ENCODE data around the gene ADSL. TPM values are rescaled to one million over a fixed set of nuclear protein-coding genes. Genes with fewer than 3 reads are reported as not detected.

ADSL gene
- total RNA-seq, 1 donor from 2014 or later = 156 TPM

DNA sequence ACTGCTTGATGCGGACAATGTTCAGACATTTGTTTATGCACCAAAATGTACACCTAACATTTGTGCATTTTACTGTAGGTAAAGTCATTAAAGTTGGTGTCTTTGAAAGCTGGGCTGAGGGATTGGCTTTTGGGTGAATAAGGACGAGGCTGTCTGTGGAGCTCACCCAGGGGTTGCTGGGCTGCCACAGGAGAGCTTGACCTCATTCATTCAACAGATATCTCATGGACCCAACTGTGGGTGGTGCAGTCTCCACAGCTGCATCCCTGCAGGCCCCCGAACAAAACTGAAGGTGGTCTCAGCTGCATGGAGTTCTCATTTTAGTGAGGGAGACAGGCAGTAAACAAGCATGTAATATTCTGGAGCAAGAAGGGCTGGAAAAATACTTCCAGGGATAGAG, 56.8 kb downstream of the ADSL start:
- no peak for DNase-seq (ENCODE audit: low spot score)
- Mint-ChIP-seq H3K9me3 (no peaks in the 10 kb centered on the region), H3K27me3 (ENCODE audit: insufficient read depth) (no peaks in the 10 kb centered on the region), H3K27ac (peak overlapping the region; percentile 10), H3K36me3 (ENCODE audit: low read depth) (peaks cover 31% of the 10 kb centered on the region), H3K4me3 (no peak overlapping the region), H3K4me1 (ENCODE audit: low read depth) (peaks cover 36% of the 10 kb centered on the region)
- intact Hi-C loops (cut with micrococcal nuclease) = no loop called here

DNA sequence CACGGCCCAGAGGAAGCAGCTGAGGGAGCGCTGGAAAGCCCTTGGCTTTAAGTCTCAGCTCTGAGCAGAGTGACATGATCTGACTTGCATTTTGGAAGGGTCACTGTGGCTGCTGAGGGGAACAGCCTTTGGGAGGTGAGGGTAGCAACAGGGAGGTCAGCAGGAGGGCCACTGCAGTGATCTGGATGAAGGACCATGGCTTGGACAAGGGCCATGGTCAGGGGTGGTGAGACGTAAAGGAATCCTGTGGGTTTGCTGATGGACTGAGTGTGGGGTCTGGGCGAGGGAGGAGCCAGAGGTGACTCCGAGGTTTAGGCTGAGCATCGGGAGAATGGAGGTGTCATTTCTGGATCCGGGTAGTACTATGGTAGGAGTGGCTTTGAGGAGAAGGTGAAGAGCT, 57.4 kb downstream of the ADSL start:
- no peaks in the 10 kb centered on the region for H3K9me3 Mint-ChIP-seq
- no peaks in the 10 kb centered on the region for H3K27me3 Mint-ChIP-seq (ENCODE audit: insufficient read depth)
- intact Hi-C loops (cut with micrococcal nuclease) = no loop called here
- no peak overlapping the region for H3K27ac Mint-ChIP-seq
- peaks cover 36% of the 10 kb centered on the region for H3K4me1 Mint-ChIP-seq (ENCODE audit: low read depth)
- H3K36me3 Mint-ChIP-seq (ENCODE audit: low read depth) = peaks cover 31% of the 10 kb centered on the region
- no peak overlapping the region for H3K4me3 Mint-ChIP-seq
- DNase-seq (ENCODE audit: low spot score) = no peak

DNA sequence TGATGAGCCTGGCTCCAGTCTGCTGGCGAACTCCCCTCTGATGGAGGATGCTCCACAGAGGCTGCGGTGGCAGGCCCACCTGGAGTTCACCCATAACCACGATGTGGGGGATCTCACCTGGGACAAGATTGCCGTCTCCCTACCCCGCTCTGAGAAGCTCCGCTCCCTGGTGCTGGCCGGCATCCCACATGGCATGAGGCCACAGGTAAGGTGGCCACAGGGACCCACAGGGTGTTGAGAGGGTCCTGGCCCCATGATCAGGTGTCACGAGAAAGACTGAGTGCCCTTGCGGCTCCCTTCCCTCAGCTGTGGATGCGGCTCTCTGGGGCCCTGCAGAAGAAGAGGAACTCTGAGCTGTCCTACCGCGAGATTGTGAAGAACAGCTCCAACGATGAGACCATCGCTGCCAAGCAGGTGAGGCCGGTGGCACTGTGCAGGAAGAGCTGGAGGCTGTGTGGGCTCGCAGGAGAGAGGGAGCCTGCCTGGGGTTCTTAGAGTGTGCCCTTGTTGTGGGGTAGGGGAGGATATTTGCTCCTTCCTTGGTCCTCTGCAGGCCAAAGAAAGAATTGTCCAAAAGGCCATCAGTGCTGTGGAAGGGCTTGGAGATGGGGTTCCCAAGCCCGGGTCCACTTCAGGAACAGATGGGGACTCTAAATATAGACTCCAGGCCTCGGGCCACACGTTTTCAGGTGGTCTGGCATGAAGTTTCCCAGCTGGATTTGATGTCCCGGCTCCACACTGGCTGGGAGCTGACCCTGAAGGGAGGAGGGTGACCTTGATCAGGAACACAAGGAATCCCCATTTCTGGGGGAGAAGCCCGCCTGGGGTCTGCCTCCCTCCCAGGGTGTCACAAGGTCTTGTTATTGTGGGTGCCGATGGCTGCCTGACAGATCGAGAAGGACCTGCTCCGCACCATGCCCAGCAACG, 58.2 kb downstream of the ADSL start:
- Mint-ChIP-seq H3K4me1 (ENCODE audit: low read depth) (peaks cover 34% of the 10 kb centered on the region), H3K9me3 (no peaks in the 10 kb centered on the region), H3K36me3 (ENCODE audit: low read depth) (peaks cover 31% of the 10 kb centered on the region), H3K27me3 (ENCODE audit: insufficient read depth) (no peaks in the 10 kb centered on the region), H3K4me3 (no peak overlapping the region), H3K27ac (no peak overlapping the region)
- no peak for DNase-seq (ENCODE audit: low spot score)
- intact Hi-C loops (cut with micrococcal nuclease) = no loop called here

DNA sequence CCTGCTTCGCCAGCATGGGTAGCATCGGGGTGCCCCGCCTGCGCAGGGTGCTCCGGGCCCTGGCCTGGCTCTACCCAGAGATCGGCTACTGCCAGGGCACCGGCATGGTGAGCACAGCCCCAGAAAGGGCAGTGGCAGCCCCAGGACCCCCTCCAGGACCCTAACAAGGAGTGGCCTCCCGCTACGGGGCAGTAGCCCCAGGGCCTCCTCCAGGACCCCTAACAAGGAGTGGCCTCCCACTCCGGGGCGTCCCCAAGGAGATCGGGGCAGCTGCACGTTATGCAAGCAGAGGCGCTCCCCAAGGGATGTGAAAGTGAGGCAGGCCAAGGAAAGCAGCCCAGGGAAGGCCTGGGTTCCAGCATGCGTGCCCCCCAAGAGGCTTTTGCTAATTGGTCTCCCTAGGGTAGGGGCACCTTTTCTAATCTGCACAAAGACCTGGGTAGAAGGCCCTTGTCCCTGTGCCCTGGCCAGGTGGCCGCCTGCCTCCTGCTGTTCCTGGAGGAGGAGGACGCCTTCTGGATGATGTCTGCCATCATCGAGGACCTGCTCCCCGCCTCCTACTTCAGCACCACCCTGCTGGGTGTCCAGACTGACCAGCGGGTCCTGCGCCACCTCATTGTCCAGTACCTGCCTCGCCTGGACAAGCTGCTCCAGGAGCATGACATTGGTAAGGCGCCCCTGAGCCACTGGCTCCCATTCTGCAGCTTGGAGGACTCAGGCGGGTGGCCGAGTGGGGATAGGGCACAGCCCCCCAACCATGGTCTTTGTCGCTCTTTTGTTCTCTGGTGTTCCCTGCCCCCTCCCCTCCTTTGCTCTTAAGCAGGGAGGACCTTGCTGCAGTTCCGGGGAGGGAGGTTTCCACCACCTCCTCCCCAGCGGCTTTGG, 59.1 kb downstream of the ADSL start:
- Mint-ChIP-seq H3K4me1 (ENCODE audit: low read depth) (peaks cover 25% of the 10 kb centered on the region), H3K9me3 (no peaks in the 10 kb centered on the region), H3K4me3 (no peak overlapping the region), H3K36me3 (ENCODE audit: low read depth) (peaks cover 31% of the 10 kb centered on the region), H3K27ac (no peak overlapping the region), H3K27me3 (ENCODE audit: insufficient read depth) (no peaks in the 10 kb centered on the region)
- intact Hi-C loops (cut with micrococcal nuclease) = no loop called here
- DNase-seq (ENCODE audit: low spot score) = no peak

DNA sequence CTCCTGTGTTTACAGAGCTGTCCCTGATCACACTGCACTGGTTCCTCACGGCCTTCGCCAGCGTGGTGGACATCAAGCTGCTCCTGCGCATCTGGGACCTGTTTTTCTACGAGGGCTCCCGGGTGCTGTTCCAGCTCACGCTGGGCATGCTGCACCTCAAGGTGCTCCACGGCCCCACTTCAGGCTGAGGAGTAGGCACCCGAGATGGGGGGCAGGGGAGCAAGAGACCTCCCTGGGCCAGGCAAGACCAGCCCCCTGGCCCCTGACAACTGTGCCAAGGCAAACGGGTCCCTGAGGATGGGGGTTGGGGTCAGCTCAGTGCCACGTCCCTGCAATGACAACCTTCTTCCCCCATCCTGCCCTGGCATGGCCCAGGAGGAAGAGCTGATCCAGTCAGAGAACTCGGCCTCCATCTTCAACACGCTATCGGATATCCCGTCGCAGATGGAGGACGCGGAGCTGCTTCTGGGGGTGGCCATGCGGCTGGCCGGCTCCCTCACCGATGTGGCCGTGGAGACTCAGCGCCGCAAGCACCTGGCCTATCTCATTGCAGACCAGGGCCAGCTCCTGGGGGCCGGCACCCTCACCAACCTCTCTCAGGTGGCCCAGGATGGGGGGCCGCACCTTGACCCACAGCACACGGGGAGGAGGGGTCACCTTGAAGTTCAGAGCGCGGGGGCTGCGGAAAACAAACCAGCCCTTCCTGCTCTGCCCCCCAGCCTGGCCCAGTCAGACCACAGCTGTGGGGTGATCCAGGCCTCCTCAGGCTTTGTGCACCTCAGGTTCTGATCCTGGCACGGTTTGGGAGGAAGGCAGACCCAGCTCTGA, 60.0 kb downstream of the ADSL start:
- DNase-seq (ENCODE audit: low spot score) = no peak
- Mint-ChIP-seq H3K36me3 (ENCODE audit: low read depth) (peaks cover 29% of the 10 kb centered on the region), H3K27me3 (ENCODE audit: insufficient read depth) (no peaks in the 10 kb centered on the region), H3K4me1 (ENCODE audit: low read depth) (peaks cover 16% of the 10 kb centered on the region), H3K27ac (no peak overlapping the region), H3K9me3 (no peaks in the 10 kb centered on the region), H3K4me3 (no peak overlapping the region)
- intact Hi-C loops (cut with micrococcal nuclease) = no loop called here

DNA sequence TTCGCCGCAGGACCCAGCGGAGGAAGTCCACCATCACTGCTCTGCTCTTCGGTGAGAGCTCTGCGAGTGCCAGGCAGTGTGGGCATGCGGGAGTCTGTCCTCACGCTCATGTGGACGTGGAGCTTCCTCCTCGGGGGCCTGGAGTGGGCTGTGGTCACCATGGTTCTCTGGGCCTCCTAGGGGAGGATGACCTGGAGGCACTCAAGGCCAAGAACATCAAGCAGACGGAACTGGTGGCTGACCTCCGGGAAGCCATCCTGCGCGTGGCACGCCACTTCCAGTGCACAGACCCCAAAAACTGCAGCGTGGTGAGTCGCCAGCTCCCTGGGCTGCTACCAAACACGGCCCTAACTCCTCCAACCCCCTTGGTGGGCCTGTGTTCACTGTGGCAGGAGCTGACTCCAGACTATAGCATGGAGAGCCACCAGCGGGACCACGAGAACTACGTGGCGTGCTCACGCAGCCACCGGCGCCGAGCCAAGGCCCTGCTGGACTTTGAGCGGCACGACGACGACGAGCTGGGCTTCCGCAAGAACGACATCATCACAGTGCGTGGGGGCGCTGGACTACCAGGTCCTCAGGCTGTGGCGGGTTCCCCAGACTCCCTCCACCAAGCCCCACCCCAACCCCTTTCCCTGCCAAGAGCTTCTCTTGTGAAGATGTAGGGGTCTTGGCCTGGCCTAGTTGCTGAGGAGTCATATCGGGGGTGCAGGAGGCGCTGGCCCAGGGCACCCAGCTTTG, 60.9 kb downstream of the ADSL start:
- Mint-ChIP-seq H3K27ac (no peak overlapping the region), H3K27me3 (ENCODE audit: insufficient read depth) (no peaks in the 10 kb centered on the region), H3K4me3 (no peak overlapping the region), H3K4me1 (ENCODE audit: low read depth) (peaks cover 7% of the 10 kb centered on the region), H3K9me3 (no peaks in the 10 kb centered on the region), H3K36me3 (ENCODE audit: low read depth) (peaks cover 24% of the 10 kb centered on the region)
- no peak for DNase-seq (ENCODE audit: low spot score)
- intact Hi-C loops (cut with micrococcal nuclease) = no loop called here

DNA sequence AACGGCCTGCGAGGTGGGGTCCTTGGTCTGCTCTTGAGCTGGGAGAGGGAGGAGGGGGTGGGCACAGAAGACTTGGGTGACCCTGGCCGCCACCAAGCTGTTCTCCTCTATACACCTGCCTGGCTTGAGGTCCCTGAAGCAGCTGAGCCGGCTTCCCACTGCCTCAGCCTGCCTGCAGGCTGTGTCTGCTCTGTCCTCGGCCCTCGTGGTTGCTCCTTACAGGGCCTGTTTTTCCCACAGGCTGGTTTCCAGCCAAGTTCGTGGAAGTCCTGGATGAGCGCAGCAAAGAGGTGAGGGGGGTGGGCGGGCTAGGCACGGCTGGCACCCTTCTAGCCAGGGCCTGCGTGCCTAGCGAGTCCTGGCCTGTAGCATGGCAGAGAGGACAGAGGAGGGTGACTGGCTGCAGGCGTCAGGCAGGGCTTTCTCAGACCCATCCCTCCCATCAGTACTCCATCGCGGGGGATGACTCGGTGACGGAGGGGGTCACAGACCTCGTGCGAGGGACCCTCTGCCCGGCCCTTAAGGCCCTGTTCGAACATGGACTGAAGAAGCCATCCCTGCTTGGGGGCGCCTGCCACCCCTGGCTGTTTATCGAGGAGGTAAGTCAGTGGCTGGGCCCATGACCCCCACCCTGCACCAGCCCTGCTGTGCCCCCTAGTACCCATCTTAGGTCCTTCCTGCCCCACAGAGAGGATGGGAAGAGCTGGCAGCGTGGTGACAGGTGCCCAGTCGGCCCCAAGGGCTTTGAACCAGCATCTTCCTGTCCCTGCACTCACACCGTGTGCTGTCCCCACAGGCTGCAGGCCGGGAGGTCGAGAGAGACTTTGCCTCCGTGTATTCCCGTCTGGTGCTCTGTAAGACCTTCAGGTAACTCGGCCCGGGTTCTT, 61.8 kb downstream of the ADSL start:
- Mint-ChIP-seq H3K36me3 (ENCODE audit: low read depth) (peaks cover 22% of the 10 kb centered on the region), H3K27ac (no peak overlapping the region), H3K4me1 (ENCODE audit: low read depth) (peaks cover 5% of the 10 kb centered on the region)

DNA sequence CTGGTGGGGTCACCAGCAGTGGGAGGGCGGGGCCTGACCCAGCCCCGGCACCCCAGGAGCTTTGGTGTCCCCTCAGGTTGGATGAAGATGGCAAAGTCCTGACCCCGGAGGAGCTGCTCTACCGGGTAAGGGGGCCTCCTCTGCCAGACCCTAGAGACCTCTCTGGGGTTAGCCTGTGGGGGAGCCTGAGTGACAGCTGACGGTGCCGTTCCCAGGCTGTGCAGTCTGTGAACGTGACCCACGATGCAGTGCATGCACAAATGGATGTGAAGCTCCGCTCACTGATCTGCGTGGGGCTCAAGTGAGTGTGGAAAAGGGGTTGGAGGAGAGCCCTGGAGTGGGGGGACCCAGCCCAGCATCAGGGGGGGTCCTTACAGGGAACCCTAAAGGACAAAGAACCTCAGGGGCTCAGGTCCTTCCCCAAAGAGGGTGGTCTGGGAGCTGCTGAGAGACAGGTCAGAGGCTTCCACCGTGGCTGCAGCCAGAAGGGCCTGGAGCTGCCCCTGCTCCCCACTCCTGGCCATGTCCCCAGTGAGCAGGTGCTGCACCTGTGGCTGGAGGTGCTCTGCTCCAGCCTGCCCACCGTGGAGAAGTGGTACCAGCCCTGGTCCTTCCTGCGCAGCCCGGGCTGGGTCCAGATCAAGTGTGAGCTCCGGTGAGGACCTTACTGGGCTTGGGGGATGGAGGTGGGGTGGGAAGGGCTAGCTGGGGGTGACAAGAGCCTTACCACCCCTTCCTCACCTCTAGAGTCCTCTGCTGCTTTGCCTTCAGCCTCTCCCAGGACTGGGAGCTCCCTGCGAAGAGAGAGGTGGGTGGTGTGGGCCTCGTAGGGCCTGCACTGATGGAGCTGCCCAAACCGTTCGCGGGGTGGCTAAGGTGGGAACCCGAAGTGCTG, 62.7 kb downstream of the ADSL start:
- H3K4me1 Mint-ChIP-seq (ENCODE audit: low read depth) = peaks cover 5% of the 10 kb centered on the region
- intact Hi-C loops (cut with micrococcal nuclease) = no loop called here

More for the DNA sequence above, 61.8 kb downstream of the ADSL start:
- Mint-ChIP-seq H3K4me3 (no peak overlapping the region), H3K9me3 (no peaks in the 10 kb centered on the region), H3K27me3 (ENCODE audit: insufficient read depth) (no peaks in the 10 kb centered on the region)
- intact Hi-C loops (cut with micrococcal nuclease) = no loop called here
- DNase-seq (ENCODE audit: low spot score) = no peak

DNA sequence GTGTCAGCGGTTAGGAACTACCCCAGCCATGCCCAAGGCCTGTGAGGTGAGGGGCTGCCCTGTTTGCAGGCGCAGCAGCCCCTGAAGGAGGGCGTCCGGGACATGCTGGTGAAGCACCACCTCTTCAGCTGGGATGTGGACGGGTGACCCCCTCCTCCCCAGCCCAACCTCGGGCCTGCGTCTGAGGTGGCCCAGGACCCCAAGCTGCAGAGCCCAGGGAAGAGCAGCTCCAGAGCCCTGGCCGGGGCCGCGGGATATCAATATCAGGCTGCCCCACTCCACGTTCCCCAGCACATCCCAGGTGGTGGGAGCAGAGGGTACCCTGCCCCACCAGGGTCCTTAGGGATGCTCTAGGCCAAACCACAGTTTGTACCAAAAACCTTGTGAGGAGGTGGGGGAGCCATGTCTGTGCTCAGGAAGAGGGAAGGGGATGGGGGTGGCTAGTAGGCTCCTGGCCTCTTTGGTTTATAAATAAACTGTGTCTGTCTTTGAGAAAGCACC, 63.4 kb downstream of the ADSL start:
- intact Hi-C loops (cut with micrococcal nuclease) = no loop called here
- Mint-ChIP-seq H3K9me3 (no peaks in the 10 kb centered on the region), H3K4me3 (no peak overlapping the region), H3K27ac (no peak overlapping the region), H3K27me3 (ENCODE audit: insufficient read depth) (no peaks in the 10 kb centered on the region), H3K36me3 (ENCODE audit: low read depth) (peaks cover 9% of the 10 kb centered on the region), H3K4me1 (ENCODE audit: low read depth) (peaks cover 5% of the 10 kb centered on the region)
- no peak for DNase-seq (ENCODE audit: low spot score)

More for the DNA sequence above, 62.7 kb downstream of the ADSL start:
- DNase-seq (ENCODE audit: low spot score) = no peak
- no peak overlapping the region for H3K27ac Mint-ChIP-seq
- H3K36me3 Mint-ChIP-seq (ENCODE audit: low read depth) = peaks cover 13% of the 10 kb centered on the region
- no peak overlapping the region for H3K4me3 Mint-ChIP-seq
- no peaks in the 10 kb centered on the region for H3K27me3 Mint-ChIP-seq (ENCODE audit: insufficient read depth)
- no peaks in the 10 kb centered on the region for H3K9me3 Mint-ChIP-seq

DNA sequence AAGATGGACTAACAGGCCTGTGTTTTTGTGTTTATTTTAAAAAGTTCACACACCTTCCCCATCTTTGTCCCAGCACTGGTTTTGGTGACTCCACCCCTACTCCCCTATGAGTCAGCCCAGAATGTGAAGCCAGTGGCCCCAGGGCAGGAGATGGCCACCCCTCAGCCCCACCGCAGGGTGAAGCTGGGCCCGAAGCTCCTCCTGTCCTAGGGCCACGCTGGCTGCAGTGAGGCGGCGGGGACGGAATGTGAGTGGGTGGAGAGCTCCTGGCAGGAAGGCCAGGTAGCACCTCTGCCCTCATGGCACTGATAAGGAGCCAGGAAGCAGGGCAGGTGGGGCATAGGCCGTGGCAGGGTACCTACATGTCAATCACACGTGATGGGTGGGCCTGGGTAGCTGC, 64.0 kb downstream of the ADSL start:
- DNase-seq (ENCODE audit: low spot score) = no peak
- no peak overlapping the region for H3K4me3 Mint-ChIP-seq
- H3K4me1 Mint-ChIP-seq (ENCODE audit: low read depth) = peaks cover 5% of the 10 kb centered on the region
- peak overlapping the region; percentile 23 for H3K27ac Mint-ChIP-seq
- H3K9me3 Mint-ChIP-seq = no peaks in the 10 kb centered on the region
- peaks cover 9% of the 10 kb centered on the region for H3K36me3 Mint-ChIP-seq (ENCODE audit: low read depth)
- intact Hi-C loops (cut with micrococcal nuclease) = no loop called here
- H3K27me3 Mint-ChIP-seq (ENCODE audit: insufficient read depth) = no peaks in the 10 kb centered on the region

All from activated T-helper 1 cell treated with anti-CD3 and anti-CD28 coated beads, Interleukin-12 subunit alpha, Interleukin-12 subunit beta, Interleukin-2, Interleukin-4 antibody, amounts not matched to agents 30 ng/mL and 10 ng/mL and 1 ng/mL, durations not matched to agents 14 hours and 24 hours and 36 hours (primary cell).